ENCODE results near the gene RIPK4. TPM values are rescaled to one million over a fixed set of nuclear protein-coding genes. Genes with fewer than 3 reads are reported as not detected.

RIPK4 gene
- total RNA-seq, 1 donor from 2014 or later = 0.17 TPM

- no peak for ATAC-seq
- no peak for DNase-seq
- intact Hi-C loops (cut with micrococcal nuclease) = no loop called here
Observed at GRCh38 chr21:41772351-41773080, 5.7 kb upstream of the RIPK4 start.

DNA sequence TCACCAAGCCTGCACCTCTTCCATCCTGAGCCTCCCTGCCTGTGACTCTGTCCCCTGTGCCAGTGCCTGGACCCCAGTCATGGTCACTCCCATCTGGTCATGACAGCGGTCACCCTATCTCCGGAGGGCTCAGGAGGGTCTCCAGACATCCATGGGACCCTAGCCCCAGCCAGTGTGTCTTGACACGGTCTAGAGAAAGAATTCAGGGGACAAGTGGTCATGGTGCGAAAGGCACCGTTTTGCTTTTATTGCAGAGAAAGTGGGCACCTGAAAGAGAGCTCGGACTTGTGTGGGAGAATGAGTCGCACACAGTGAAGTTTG lies 4.7 kb upstream of the RIPK4 start:
- intact Hi-C loops (cut with micrococcal nuclease) = no loop called here
- ATAC-seq (no peak), DNase-seq (no peak)

DNA sequence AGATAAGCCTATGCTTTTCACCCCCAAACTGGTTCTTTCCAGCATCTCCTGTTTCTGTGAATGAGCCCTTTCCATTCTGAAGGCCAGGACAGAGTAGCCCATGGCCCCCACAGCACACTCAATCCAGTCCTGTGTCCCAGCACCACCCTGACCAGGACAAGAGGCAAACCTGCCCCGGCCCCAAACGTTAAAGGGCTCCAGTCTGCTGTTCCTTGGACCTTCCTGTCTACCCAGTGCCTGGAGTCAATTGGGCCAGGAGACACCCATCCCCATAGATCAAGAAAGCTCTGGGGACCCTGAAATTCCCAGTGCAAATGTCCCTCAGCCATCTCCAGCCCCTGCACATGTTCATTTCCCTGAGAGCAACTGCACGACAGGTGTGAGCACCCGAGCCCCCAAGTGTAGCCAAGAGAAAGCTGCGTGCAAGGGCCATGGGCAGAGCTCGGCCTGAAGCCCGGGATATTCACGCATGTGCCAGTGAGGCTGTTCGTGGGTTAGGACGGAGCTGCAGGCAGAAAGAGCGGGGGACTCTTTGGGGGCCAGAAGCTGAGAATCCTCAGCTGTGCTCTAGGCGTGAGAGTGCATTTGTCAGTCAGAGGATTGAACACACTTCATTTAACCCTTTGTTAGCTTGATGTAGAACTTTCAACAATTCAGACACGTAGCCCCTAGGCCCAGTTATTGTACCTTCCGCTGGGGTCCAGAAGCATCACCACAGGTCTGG lies 4.2 kb upstream of the RIPK4 start:
- DNase-seq = no peak
- intact Hi-C loops (cut with micrococcal nuclease) = no loop called here
- no peak for ATAC-seq

- ATAC-seq (no peak), DNase-seq (no peak)
- intact Hi-C loops (cut with micrococcal nuclease) = no loop called here
Observed at GRCh38 chr21:41769933-41770332, 3.1 kb upstream of the RIPK4 start.

- intact Hi-C loops (cut with micrococcal nuclease) = no loop called here
Observed at GRCh38 chr21:41769521-41769920, 2.7 kb upstream of the RIPK4 start.

GRCh38 chr21:41769111-41769510 lies 2.3 kb upstream of the RIPK4 start:
- no peak for ATAC-seq
- intact Hi-C loops (cut with micrococcal nuclease) = no loop called here
- DNase-seq = no peak

More at GRCh38 chr21:41769521-41769920, 2.7 kb upstream of the RIPK4 start:
- ATAC-seq (no peak), DNase-seq (no peak)

DNA sequence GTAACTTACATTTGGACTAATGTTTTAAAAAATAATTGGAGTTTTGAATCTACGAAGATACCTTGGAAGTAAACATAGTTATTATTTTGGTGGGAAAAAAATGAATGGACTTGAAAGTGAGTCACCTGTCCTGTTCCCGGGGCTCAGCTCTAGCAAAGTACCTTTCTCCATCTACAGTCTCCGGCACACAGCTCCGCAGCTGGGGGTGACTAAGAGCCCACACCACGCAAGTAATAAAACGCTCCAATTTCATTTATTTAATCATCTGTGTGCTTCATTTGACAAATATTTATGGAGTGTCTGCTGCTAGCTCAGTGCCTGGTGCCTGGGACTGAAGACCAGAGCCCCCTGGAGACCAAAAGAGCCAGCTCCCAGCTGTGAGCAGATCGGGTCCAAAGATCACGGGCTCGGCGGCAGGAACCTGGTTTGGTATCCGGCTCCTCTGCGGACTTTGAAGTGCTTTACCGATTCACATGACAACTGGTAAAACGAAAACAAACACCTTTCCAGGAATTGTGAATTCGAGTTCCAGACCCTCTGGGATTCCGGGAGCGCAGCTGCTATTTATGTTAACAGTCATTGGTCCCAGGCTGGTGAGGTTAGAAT lies 1.7 kb upstream of the RIPK4 start:
- DNase-seq = no peak
- ATAC-seq = peak; percentile 60

DNA sequence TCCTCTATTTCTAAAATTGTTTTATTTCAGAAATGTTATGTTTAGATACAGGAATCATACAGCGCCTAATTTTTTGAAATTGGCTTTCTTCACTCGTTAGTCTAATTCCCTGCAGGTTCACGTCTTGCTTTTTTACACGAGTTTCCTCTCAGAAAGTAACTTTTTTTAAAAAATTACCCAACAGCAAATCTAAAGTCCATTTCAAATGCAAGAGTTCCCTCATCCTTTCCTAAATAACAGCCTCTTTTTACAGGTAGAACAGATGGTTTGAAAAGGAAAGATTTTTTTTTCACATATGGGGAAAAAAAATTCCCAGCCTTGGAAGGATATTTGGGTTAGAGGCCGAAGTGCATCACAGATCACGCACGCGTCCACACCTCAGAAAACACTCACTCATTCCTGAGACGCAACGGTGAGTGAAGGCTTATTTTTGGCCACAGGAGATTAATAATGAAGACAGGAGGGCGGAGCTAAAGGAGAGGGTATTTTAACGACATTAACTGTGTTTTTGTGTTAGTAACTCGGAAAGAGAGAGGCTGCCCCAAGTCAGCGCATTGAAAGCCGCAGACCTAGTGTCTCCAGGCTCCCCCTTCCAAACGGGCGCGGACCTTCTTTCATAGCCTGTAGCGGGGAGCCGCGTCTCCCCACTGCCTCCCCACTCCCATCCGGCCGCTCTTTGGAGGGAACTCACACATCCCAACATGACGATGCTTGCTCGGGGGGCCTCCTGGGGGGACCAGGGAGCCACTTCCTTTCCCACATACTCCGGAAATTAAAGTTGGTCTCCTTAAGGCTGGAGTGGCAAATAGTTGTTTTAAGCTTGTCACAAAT lies 969 bp upstream of the RIPK4 start:
- ATAC-seq = no peak
- intact Hi-C loops (cut with micrococcal nuclease) = no loop called here
- no peak for DNase-seq

More for the DNA sequence above, 1.7 kb upstream of the RIPK4 start:
- intact Hi-C loops (cut with micrococcal nuclease) = no loop called here

DNA sequence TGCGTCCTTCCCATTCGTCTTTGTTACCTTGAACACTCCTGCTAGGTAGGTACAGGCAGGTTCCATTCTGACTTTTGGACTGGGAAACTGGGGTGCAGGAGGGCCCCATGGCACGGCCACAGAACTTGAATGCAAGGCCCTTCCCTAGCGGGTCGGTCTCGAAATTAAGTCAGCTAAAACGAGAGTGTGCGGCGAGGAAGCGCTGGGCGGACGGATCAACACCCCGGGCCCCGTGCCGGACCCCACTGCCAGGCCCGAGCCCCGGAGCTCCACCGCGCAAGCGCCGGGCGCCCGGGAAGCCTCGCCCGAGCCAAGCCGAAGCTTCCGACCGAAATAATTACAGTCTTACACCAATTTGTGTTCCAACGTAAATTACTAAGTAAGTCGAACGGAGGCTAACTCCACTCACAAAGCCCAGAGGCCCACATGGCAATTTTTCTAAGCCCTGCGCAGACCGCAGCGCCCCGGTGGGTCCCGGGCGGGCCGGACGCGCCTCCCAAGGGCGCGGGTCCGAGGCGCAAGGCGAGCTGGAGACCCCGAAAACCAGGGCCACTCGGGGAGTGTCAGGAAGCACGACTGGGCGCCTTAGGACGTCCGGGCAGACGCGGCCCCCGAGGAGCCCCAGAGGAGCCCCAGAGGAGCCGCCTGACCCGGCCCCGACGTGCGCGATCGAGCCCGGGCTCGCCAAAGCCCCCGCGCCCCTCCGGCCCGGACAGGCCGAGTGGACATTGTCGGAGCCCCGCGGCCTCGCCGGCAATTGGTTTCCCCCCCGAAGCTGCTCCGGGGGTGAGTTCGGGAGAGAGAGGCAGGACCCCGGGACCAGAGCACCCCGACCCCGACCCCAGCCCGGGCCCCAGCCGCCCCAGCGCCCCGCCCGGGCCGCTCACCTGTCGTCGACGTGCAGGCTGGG lies 624 bp downstream of the RIPK4 start:
- DNase-seq (no peak), ATAC-seq (no peak)
- intact Hi-C loops (cut with micrococcal nuclease) = no loop called here

DNA sequence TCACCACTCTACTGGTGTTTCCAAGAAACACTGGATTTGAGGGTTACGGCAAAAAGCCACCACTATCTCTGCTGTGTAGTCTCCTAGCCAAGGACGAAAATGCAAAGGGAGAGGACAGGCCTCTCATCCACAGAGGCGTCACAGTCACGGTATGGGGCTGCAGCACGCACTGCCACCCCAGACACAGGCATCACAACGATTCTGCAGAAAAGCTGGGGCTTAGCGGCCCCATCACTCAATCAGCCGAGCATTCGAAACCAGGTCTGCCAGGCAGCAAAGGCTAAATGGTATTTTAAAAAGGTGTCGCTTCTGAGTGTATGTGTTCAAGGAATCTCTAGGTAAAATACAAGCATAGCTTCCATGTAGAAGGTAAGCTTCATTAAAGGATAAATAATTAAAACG lies 1.4 kb downstream of the RIPK4 start:
- no peak for DNase-seq
- intact Hi-C loops (cut with micrococcal nuclease) = no loop called here
- no peak for ATAC-seq

DNA sequence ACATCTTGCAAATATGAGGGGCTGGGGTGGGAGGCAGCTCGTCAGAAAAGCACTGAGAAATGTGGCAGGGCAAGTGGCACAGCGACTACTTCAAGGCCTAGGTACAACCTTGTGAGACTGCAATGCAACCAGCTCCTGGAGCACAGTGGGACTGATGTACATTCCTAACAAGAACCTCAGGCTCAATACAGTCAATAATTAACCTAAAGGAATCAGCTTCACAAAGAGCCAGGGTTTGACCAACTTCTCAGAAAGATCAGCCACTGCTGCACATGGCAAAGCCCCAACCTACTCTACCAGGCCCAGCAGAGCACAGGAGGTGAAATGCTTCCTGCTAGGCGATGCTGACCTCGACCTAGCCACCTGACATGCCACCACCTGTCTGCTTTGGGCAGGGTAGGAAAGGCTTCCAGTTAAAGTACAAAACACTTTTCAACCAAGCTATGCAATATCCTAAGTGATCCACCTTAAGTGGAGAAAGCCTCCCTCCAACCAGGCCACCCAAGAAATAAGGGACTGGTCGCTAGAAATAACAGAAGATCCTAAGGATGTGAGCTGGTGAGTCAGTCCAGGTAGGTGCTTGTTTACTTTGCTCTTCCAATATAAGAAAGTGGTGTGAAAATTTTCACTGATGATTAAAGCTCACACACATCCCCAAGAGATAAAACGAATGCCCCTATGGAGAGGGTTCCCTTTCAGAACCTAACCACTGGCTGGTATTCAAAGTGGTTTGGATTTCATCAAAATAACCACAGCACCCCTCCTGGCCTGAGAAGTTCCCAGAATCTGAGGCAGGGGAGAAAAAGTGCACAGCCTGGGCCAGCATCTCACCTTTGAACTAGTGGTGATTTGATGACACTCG lies 2.1 kb downstream of the RIPK4 start:
- no peak for ATAC-seq

GRCh38 chr21:41763996-41764395 lies 2.9 kb downstream of the RIPK4 start:
- intact Hi-C loops (cut with micrococcal nuclease) = no loop called here
- ATAC-seq = no peak
- no peak for DNase-seq

More for the DNA sequence above, 2.1 kb downstream of the RIPK4 start:
- intact Hi-C loops (cut with micrococcal nuclease) = no loop called here
- DNase-seq = no peak

GRCh38 chr21:41763398-41763931 lies 3.4 kb downstream of the RIPK4 start:
- no peak for DNase-seq
- no peak for ATAC-seq
- intact Hi-C loops (cut with micrococcal nuclease) = no loop called here

DNA sequence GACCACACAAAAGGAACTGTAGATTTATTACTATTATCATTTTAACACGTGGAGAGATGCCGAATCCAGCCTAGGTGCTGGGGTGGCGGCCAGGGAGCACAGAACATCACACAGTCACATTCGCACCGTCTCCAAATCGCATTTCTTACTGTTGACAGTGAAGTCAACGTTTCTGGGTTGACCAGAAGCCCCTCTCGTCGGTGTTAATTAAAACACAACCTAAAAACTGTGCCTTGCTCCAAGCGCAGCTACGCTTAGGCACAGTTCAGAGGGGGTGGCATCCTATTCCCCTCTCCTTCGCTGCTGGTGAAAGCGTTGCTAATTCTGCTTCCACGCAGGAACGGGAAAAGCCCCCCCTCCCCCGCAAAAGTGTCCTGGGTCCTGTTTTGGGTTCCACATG lies 4.1 kb downstream of the RIPK4 start:
- DNase-seq (no peak), ATAC-seq (no peak)
- intact Hi-C loops (cut with micrococcal nuclease) = no loop called here

GRCh38 chr21:41761934-41762635 lies 4.8 kb downstream of the RIPK4 start:
- ATAC-seq (peak; percentile 60), DNase-seq (no peak)
- intact Hi-C loops (cut with micrococcal nuclease) = no loop called here

- DNase-seq (peak; percentile 64), ATAC-seq (peak; percentile 89)
- intact Hi-C loops (cut with micrococcal nuclease) = no loop called here
Observed at GRCh38 chr21:41761211-41761933, 5.5 kb downstream of the RIPK4 start.

Data from left ventricle myocardium superior (tissue), 1 donor.